Measurements from ENCODE around the gene METTL25B.
"Not testable (repeated sequence)": the region's sequence is repeated elsewhere in the genome, so short reads cannot be mapped to it uniquely, and the experiment has no call there.

Gene METTL25B

GRCh38 chr1:156748670-156749418 is 20.6 kb downstream of the METTL25B start:
- DNase-seq (ENCODE audit: low spot score) = peak; percentile 39

- no peak for DNase-seq (ENCODE audit: low spot score)
Measured at GRCh38 chr1:156749419-156750118, 21.3 kb downstream of the METTL25B start.

GRCh38 chr1:156750191-156750672 is 22.0 kb downstream of the METTL25B start:
- peak; percentile 37 for DNase-seq (ENCODE audit: low spot score)

GRCh38 chr1:156750711-156751450 is 22.6 kb downstream of the METTL25B start:
- DNase-seq (ENCODE audit: low spot score) = no peak

- no peak for DNase-seq (ENCODE audit: low spot score)
Measured at GRCh38 chr1:156751451-156751756, 23.1 kb downstream of the METTL25B start, which contains the start of gene HDGF. Gene HDGF (minus strand): TSS chr1:156751675. CDS start chr1:156751429, 246 bp downstream.

- DNase-seq (ENCODE audit: low spot score) = peak; percentile 99
Measured at GRCh38 chr1:156751757-156752481, 23.6 kb downstream of the METTL25B start.

- no peak for DNase-seq (ENCODE audit: low spot score)
Measured at GRCh38 chr1:156752843-156753482, 24.7 kb downstream of the METTL25B start.

- no peak for DNase-seq (ENCODE audit: low spot score)
Measured at GRCh38 chr1:156754219-156754618, 25.9 kb downstream of the METTL25B start.

GRCh38 chr1:156755527-156755950 is 27.3 kb downstream of the METTL25B start:
- no peak for DNase-seq (ENCODE audit: low spot score)

- no peak for DNase-seq (ENCODE audit: low spot score)
Measured at GRCh38 chr1:156756355-156756754, 28.1 kb downstream of the METTL25B start.

- DNase-seq (ENCODE audit: low spot score) = not testable (repeated sequence)
Measured at GRCh38 chr1:156757572-156758253, 29.4 kb downstream of the METTL25B start.

GRCh38 chr1:156760092-156760795 is 32.0 kb downstream of the METTL25B start:
- no peak for DNase-seq (ENCODE audit: low spot score)

- DNase-seq (ENCODE audit: low spot score) = no peak
Measured at GRCh38 chr1:156760796-156761104, 32.5 kb downstream of the METTL25B start.

GRCh38 chr1:156765136-156765535 is 36.9 kb downstream of the METTL25B start:
- DNase-seq (ENCODE audit: low spot score) = not testable (repeated sequence)

- DNase-seq (ENCODE audit: low spot score) = no peak
Measured at GRCh38 chr1:156765666-156766065, 37.4 kb downstream of the METTL25B start.

GRCh38 chr1:156766298-156767100 is 38.2 kb downstream of the METTL25B start:
- DNase-seq (ENCODE audit: low spot score) = no peak

- peak; percentile 99 for DNase-seq (ENCODE audit: low spot score)
Measured at GRCh38 chr1:156767101-156767878, 39.0 kb downstream of the METTL25B start, which contains the start of gene PRCC. Gene PRCC (plus strand): TSS chr1:156767535. CDS start chr1:156767772, 237 bp downstream.

GRCh38 chr1:156767879-156768604 is 39.8 kb downstream of the METTL25B start:
- DNase-seq (ENCODE audit: low spot score) = no peak
